Retinal pigment epithelial cell (primary cell): ENCODE measurements around the gene BSDC1.
A peak's percentile ranks its signal among the peaks of the same experiment; 100 is the strongest.

Source experiments
- DNase-seq: peaks from one replicate; pipeline ENCODE4 v3.0.0-alpha.2; 2010; ENCODE audit warnings: low read depth
- H3K4me3 ChIP-seq: 2 replicates; pipeline ENCODE4 v1.5.1; 2011; ENCODE audit warnings: mild to moderate bottlenecking, low read length, control low read depth, moderate library complexity
- CTCF ChIP-seq: conservative IDR thresholded peaks from 2 replicates; pipeline ENCODE4 v1.5.1; 2011; ENCODE audit warnings: low read depth, low read length, control low read depth, inconsistent platforms

The BSDC1 gene

GRCh38 chr1:32393136-32393535 is 1.1 kb downstream of the BSDC1 start:
- TF ChIP-seq CTCF, result no peak
- DNase-seq, result no peak
- peak overlapping the region; percentile 94 for H3K4me3 ChIP-seq

- H3K4me3 ChIP-seq, result no peak overlapping the region
Measured at GRCh38 chr1:32392325-32392724, 1.9 kb downstream of the BSDC1 start.

GRCh38 chr1:32390904-32391870 is 3.1 kb downstream of the BSDC1 start:
- no peak overlapping the region for H3K4me3 ChIP-seq
- TF ChIP-seq CTCF, result no peak
- no peak for DNase-seq

More at GRCh38 chr1:32392325-32392724, 1.9 kb downstream of the BSDC1 start:
- no peak for DNase-seq
- no peak for TF ChIP-seq CTCF

GRCh38 chr1:32388641-32389040 is 5.6 kb downstream of the BSDC1 start:
- no peak for TF ChIP-seq CTCF
- no peak for DNase-seq
- H3K4me3 ChIP-seq, result no peak overlapping the region

- H3K4me3 ChIP-seq, result no peak overlapping the region
- no peak for TF ChIP-seq CTCF
- DNase-seq, result no peak
Measured at GRCh38 chr1:32386676-32387392, 7.4 kb downstream of the BSDC1 start.

GRCh38 chr1:32380057-32380456 is 14.2 kb downstream of the BSDC1 start:
- no peak for TF ChIP-seq CTCF
- no peak overlapping the region for H3K4me3 ChIP-seq
- no peak for DNase-seq
